CD4-positive, alpha-beta T cell treated with Interferon gamma for 1 hour (primary cell): ENCODE results near the gene EVX2.

Experiments used
- DNase-seq: peaks from one replicate; pipeline ENCODE4 v3.0.0-alpha.2; 2020

EVX2 gene

DNA sequence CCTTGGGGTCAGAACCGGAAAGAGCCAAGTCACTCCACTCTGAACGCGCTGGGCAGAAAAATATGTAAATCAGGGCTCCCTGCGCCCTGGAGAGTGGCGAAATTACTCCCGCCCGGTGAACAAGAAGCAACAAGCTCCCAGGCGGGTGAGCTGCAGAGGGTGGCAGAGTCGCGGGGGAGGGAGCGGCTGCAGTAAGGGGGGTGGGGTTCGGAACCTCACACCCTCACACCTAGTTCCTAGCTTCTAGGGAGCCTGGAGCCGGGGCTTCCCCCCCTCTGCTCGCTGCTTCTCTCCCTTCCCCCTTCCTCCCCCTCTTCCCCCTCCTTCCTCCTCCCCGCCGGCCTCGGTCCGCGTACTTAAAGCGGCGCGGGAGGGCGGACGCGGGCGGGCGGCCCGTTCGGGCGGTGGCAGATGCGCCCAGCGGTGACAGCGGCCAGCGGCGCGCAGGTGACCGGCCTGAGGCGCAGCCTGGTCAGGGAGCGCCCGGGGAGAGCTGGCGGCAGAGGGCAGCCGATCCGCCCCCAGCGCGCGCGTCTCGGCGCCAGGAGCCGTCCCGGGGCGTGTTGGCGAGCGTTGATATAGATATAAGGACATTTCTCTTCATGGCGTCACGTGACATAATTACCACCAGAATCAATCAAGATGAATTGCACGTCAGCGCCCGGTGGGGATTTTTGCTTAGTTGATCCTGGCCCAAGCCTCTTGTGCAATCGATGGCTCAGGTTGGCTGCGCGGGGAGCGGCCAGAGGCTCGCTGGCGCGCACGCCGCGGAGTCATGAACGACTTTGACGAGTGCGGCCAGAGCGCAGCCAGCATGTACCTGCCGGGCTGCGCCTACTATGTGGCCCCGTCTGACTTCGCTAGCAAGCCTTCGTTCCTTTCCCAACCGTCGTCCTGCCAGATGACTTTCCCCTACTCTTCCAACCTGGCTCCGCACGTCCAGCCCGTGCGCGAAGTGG, 23.1 kb upstream of the EVX2 start, which contains the start of gene HOXD11:
TSS of gene HOXD11 (plus strand) at position 700 of the 959 bp plus-strand sequence. CDS start at position 776, 76 bp downstream.
- DNase-seq: no peak

DNA sequence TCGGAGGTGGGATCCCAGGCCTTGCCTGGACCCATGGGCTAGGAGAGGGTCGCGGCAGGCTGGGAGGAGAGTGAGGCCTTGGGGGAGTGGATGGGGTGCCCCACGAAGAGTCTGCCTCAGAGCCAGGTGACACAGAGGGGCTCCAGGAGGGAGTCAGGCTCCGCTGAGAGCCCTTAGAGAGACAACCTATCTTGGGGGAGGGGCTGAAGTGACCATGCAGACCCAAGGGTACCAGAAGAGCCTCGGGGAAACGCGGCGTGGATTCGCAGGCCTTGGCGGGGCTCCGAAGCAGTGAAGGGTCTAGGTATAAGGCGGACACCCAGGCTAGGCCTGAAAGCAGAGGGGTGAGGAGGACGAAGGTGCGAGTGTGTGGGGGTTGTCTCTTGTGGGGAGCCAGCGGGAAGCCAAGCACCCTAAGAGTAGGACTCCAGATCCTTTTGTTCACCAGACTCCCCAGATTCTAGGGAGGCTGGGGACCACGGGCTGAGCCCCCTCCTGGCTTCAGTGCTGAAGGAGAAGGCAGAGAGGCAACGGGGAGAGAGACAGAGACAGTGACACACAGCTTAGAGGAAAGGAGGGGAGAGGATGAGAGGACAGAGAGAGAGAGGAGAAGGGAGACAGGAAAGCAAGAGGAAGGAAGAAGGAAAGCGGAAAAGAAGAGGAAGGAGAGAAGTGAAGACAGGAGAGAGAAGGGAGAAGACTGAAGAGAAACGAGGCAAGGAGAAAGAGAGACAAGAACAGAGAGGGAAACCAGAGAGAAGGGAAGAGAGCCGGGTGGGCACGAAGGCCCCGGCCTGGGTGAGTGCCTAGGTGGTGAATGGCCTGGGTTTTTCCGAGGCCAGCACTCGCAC, 22.2 kb upstream of the EVX2 start:
- no peak for DNase-seq

- no peak for DNase-seq
Measured at GRCh38 chr2:176105078-176105729, 21.4 kb upstream of the EVX2 start.

DNA sequence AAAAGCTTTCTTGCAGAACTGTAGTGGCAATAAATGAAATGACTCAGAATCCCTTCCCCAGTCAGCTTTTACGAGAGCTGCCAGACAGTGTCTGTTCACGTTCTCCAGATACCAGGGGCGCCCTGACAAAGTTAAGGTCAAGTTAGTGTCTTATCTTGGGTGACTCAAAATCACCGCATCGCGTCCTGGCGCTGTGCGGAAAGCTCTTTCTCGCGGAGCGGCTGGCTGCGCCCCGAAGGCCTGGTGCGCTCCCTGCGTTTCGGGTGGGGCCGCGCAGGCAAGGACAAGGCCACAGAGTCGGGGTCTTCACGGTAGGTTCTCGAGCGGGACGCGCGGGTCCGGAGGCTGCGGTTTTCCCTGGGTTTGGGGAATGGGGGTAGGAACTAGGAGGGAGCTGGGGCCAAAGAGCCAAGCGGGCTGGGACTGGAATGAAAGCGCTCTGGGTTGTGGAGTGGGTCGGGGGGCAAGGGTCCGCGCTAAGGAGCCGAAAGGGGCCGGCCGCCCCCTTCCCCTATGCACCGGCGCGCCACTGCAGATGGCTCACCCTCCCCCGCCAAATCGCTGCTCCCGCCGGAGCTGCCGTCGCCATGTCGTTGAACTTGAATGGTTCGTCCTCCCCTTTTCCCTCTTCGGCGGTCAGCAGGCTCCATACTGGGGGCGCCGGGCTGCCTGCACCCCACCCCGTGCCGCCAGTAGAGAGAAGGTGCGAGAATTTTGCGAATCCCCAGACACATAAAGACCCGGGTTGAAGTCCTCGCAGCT, 20.7 kb upstream of the EVX2 start:
- DNase-seq: no peak

- DNase-seq: no peak
Measured at GRCh38 chr2:176103742-176104315, 20.1 kb upstream of the EVX2 start.

DNA sequence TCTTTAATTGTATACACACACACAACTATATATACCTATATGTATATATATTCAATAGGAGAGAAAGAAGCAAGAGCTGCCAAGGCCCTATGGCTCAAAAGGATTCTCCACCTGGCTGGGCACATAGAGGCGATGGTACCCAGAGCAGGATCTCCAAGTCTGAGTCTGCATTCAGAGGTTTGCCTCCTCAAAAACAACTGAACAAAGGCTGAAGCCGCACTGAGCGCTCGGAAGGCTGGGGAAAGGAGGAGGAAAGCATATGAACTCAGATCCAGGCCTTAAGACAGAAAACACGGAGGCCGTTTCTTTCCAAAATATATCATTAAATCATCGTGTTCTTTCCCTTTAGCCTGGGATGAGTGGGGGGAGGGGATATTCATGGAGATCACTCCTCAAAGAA, 19.4 kb upstream of the EVX2 start:
- DNase-seq: no peak

DNA sequence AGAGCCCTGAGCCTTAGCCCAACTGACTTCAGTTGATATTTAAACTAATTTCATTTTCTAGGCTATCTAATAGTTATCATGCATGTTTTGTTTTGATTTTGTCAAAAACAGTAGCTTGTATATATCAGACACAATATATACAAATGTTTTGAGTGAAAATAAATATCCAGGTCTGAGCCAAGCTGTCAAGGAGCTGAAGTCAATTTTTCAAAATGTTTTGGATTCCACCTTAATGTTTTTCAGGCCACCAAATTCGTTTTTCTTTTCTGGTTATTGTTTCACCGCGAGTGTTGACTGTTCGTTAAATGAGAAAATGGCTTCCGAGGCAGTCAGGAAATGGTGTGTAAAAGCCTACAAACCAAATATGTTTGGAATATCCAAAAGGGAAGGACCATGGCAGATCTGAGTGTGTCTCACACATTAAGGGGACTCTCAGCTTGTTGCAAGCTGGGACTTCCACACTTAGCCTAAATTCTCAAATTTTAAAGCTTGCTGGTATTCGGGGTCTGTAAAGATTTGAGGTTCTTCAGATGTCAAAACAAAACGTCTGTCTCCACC, 18.6 kb upstream of the EVX2 start:
- no peak for DNase-seq

- DNase-seq: no peak
Measured at GRCh38 chr2:176101842-176102241, 18.1 kb upstream of the EVX2 start.

- DNase-seq: no peak
Measured at GRCh38 chr2:176101216-176101830, 17.6 kb upstream of the EVX2 start.

- no peak for DNase-seq
Measured at GRCh38 chr2:176100547-176101140, 16.9 kb upstream of the EVX2 start.

GRCh38 chr2:176099728-176100546, 16.2 kb upstream of the EVX2 start, which contains the start of gene HOXD12:
TSS of gene HOXD12 (plus strand) at chr2:176099795. CDS start at chr2:176099802, 7 bp downstream.
- no peak for DNase-seq

DNA sequence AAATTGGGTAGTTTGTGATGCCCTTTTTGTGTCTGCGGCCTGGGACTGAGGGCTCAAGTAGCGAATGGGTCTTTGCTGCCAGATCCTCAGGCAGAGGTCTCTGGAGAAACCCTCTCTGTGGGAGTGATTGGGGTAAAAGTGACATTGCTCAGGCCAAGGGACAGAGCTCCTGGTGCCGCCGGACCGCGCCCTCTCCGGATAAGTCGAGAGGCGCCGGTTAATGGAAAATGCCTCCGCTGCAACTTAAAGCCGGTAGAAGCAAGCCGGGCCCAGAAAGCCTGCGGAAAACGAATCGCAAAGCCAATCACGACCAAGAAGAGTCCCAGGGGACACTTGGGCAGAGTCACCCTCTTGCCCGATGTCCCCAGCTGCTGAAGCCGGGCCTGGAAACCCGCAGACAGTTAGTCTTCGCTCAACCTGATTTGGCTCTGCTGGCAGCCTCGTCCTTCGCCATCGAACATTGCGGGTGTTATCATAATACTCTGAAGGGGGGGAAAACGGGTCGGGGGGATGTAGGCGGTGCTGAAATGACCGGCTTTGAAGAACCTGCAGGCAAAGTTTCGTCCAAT, 15.5 kb upstream of the EVX2 start:
- DNase-seq: no peak

- no peak for DNase-seq
Measured at GRCh38 chr2:176098366-176099158, 14.8 kb upstream of the EVX2 start.

- no peak for DNase-seq
Measured at GRCh38 chr2:176097820-176098365, 14.1 kb upstream of the EVX2 start.

DNA sequence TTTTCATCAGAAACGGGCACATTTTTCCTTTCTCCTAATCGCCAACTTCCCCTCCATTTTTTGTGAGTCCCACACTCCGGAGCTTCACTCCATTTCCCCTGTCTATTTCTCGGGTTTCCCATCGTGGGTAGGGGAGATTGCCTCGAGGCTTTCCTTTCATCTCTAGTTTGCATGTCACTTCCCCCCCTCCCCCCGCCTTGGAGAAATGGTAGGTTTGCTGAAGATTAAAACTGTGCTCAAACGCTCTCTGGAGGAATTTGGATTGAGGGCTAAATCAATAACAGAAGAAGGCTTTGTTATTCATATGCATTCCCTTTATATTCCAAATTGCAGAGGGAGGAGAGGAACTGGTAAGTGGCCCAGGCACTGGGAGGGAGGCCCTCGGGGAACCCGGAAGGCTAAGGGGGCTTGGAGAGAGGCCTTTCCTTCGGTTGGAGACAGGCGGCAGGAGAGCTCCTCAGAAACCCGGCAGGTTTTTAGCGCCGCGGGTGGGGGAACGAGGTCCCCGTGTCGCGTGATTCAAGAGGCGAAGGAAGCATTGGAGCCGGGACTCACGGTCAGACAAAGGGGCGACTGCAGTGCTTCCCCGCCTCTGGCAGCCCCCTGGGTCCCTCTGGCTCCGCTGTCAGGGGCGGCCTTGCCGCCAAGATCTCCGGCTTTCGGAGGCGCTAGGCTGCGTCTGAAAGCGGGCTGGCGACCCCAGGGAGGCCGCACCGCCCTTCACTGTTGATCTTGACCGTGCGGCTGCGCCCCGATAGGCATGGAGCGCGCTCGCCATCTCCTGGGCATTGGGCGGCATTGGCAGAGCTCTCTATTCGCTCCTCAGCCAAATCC, 13.4 kb upstream of the EVX2 start:
- DNase-seq: peak; percentile 38

GRCh38 chr2:176096243-176096985, 12.7 kb upstream of the EVX2 start:
- no peak for DNase-seq
